GM12891 (cell line): Measurements from ENCODE around the gene GALNT6.

Source experiments
- PAX5 ChIP-seq: IDR thresholded peaks from 2 replicates; pipeline ENCODE4 v1.6.1; 2011; ENCODE audit warnings: low read length, moderate library complexity, mild to moderate bottlenecking; ENCODE audit not compliant: insufficient read depth, severe bottlenecking
- SPI1 ChIP-seq: IDR thresholded peaks from 2 replicates; pipeline ENCODE4 v1.6.1; 2011; ENCODE audit warnings: low read depth, low read length, control low read depth

DNA sequence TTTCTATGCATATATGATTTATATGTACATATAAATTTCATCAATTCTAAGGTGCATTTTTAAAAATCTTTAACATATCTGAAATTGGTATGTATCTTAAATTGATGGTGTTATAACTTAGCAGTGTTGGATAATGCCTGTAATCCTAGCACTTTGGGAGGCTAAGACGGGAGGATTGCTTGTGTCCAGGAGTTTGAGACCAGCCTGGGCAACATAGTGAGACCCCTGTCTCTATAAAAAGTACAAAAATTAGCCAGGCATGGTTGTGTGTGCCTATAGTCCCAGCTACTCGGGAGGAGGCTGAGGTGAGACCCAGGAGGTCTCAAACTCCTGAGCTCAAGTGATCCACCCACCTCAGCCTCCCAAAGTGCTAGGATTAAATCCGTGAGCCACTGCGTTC is 6.5 kb upstream of the GALNT6 start:
- TF ChIP-seq SPI1 (no peak), PAX5 (no peak)
